GM12865 (cell line): ENCODE results near the gene MDM2.

Source experiments
- DNase-seq: peaks from one replicate; pipeline ENCODE4 v3.0.0; 2010; ENCODE audit warnings: low read depth
- H3K4me3 ChIP-seq: 2 replicates; pipeline ENCODE4 v1.5.1; 2011; ENCODE audit warnings: mild to moderate bottlenecking, low read depth, low read length, control low read depth
- TF ChIP-seq, protein P1 (sequence below): IDR thresholded peaks from 2 replicates; pipeline ENCODE4 v1.5.1; 2011; ENCODE audit warnings: low read length, control low read depth, low read depth, inconsistent platforms; ENCODE audit not compliant: insufficient read depth; ENCODE audit errors: missing control alignments

MDM2 gene

DNA sequence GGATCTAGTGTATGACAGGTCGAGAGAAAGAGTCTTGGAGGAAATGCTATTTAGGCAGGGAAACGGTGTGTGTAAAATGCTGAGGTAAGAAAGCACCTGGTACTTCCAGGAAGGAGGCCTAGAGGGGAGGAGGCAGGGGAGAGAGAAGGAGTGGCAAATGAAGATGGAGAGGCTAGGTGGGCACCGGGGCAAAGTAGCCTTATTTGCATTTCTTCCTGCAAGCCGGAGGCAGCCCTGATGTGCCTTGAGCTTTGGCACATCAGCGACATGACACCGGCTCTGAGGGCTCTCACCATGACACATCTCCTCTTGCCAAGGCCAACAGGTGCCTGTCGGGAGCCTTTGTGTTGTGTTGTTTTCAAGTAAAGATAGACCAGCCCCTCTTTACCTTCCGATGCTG, 63.4 kb downstream of the MDM2 start:
- no peak for DNase-seq
- H3K4me3 ChIP-seq, result no peak overlapping the region
- TF ChIP-seq, protein P1, sequence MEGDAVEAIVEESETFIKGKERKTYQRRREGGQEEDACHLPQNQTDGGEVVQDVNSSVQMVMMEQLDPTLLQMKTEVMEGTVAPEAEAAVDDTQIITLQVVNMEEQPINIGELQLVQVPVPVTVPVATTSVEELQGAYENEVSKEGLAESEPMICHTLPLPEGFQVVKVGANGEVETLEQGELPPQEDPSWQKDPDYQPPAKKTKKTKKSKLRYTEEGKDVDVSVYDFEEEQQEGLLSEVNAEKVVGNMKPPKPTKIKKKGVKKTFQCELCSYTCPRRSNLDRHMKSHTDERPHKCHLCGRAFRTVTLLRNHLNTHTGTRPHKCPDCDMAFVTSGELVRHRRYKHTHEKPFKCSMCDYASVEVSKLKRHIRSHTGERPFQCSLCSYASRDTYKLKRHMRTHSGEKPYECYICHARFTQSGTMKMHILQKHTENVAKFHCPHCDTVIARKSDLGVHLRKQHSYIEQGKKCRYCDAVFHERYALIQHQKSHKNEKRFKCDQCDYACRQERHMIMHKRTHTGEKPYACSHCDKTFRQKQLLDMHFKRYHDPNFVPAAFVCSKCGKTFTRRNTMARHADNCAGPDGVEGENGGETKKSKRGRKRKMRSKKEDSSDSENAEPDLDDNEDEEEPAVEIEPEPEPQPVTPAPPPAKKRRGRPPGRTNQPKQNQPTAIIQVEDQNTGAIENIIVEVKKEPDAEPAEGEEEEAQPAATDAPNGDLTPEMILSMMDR, result no peak

DNA sequence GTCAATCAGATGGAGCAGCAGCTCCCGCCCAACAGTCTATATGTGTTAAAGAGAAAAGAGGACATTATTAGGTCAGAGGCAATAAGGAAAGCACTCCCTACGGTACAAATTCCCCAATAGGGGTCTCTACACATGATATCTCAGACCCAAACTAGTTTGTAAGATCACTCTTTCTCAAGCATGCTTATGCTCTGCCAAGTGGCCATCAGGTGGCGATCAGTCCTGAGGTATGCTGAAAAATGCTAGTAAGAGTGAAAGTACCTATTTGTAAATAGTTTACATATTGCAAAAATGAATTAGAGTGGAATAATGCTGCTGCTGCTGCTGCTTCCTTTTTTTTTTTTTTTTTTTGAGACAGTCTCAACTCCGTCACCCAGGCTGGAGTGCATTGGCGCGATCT, 63.9 kb downstream of the MDM2 start:
- TF ChIP-seq, protein P1, result peak; percentile 50
- peak; percentile 57 for DNase-seq
- no peak overlapping the region for H3K4me3 ChIP-seq

DNA sequence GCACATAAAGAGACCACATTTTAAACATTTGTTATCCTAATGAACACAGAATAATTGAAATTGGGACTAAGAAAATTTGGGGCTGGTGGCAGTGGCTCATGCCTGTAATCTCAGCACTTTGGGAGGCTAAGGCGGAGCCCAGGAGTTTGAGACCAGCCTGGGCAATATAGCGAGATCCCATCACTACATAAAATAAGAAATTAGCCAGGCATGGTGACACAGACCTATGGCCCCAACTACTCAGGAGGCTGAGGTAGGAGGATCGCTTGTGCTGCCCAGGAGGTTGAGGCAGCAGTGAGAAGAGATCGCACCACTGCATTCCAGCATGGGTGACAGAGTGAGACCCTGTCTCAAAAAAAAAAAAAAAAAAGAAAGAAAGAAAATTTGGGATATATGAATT, 65.3 kb downstream of the MDM2 start:
- TF ChIP-seq, protein P1, result no peak
- DNase-seq, result no peak
- no peak overlapping the region for H3K4me3 ChIP-seq

DNA sequence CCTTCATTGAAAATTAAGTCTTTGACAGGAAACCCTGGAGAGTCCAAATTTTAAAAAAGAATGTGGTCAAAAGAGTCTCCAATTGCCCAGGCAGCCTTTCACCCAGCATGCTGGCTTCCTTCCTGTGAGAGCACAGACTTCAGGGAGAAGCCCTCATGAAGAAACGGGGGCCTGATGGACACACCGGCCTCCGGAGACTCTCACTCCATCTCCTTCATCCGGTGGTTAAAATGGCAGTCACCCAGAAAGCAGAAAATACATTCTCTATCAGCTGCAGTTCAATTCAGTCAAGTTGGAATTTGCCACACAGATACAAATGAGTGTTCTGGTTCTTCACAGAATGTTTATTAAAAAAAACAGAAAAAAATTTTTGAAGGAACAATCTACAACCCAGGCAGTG, 68.5 kb downstream of the MDM2 start:
- TF ChIP-seq, protein P1, result no peak
- no peak overlapping the region for H3K4me3 ChIP-seq
- no peak for DNase-seq

DNA sequence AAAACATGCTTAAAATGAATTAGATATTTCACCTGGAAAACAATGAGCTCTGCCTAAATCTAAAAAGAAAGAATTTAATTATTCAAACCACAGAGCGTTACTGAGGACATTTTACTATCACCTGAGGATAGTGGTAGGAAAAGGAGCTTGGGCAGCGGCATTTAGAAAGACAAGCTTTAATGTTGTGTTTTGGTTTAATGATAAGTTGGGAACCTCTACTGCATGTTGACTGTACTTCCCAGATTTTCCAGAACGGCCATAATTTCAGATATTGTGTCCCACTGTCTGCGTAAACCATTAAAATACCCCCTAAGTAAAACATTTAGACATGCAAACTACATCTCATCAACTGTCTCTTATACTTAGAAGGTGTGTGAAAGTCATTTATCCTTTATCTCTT, 69.6 kb downstream of the MDM2 start:
- TF ChIP-seq, protein P1, result no peak
- H3K4me3 ChIP-seq, result no peak overlapping the region
- no peak for DNase-seq

DNA sequence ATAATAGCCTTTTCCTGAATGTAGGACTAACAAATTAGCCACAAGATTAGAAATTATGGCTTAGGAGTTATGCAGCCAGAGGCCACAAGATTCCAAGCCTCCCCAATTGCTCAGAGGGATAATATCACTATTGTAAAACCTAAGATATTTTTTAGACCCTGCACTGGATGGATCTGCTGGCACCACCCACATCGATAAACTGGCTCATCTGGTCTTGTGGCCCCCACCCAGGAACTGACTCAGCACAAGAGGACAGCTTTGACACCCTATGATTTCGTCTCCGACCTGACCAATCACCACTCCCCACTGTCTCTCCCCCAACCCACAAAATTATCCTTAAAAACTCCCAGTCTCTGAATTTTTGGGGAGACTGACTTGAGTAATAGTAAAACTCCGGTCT, 70.3 kb downstream of the MDM2 start:
- H3K4me3 ChIP-seq, result no peak overlapping the region
- DNase-seq, result no peak
- TF ChIP-seq, protein P1, result no peak

DNA sequence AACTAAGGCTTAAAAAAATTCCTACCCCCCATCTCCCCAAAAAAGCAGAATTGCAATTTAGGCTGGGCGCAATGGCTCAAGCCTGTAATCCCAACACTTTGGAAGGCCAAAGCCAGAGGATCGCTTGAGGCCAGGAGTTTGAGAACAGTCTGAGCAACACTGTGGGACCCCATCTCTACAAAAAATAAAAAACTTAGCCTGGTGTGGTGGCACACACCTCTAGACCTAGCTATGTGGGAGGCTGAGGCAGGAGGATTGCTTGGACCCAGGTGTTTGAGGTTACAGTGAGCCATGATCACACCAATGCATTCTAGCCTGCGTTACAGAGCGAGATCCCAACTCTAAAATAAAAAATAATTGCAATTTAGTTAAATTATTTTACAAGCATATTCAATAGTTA, 70.9 kb downstream of the MDM2 start:
- no peak for DNase-seq
- TF ChIP-seq, protein P1, result no peak
- H3K4me3 ChIP-seq, result no peak overlapping the region
